SK-N-SH treated with all-trans-retinoic acid at 6 μM for 48 hours (cell line): ENCODE measurements around the gene ZNF142.

Experiments used
- ATAC-seq: fragments of 200-7000 bp; cut with Tn5 transposase; 3 replicates; pipeline ENCODE4 v1.9.1; 2020; ENCODE audit warnings: mild to moderate bottlenecking, moderate library complexity
- ARNTL ChIP-seq: fragments of 450-650 bp; formaldehyde crosslinking; IDR thresholded peaks from 2 replicates; pipeline ENCODE4 v1.5.0; 2020; ENCODE audit warnings: low read depth, mild to moderate bottlenecking, moderate library complexity, borderline replicate concordance
- CSDC2 ChIP-seq: fragments of 250-450 bp; sonication (Bioruptor Pico); IDR thresholded peaks from 2 replicates; pipeline ENCODE4 v1.5.0; 2020; ENCODE audit warnings: mild to moderate bottlenecking, moderate library complexity
- ESRRG ChIP-seq: fragments of 250-450 bp; sonication (Bioruptor Pico); IDR thresholded peaks from 2 replicates; pipeline ENCODE4 v1.6.1; 2021; ENCODE audit warnings: mild to moderate bottlenecking
- GLIS3 ChIP-seq: fragments of 250-450 bp; sonication (Bioruptor Pico); IDR thresholded peaks from 2 replicates; pipeline ENCODE4 v1.5.0; 2020; ENCODE audit warnings: mild to moderate bottlenecking, moderate library complexity
- ISL1 ChIP-seq: fragments of 250-450 bp; sonication (Bioruptor Pico); IDR thresholded peaks from 2 replicates; pipeline ENCODE4 v2.1.2; 2022; ENCODE audit warnings: mild to moderate bottlenecking, moderate library complexity
- OSR1 ChIP-seq: fragments of 250-450 bp; sonication (Bioruptor Pico); IDR thresholded peaks from 2 replicates; pipeline ENCODE4 v1.8.0; 2022; ENCODE audit warnings: moderate library complexity, mild to moderate bottlenecking, inconsistent platforms
- PPARA ChIP-seq: fragments of 250-450 bp; sonication (Bioruptor Pico); IDR thresholded peaks from 2 replicates; pipeline ENCODE4 v1.5.0; 2020; ENCODE audit warnings: mild to moderate bottlenecking, borderline replicate concordance
- RARB ChIP-seq: fragments of 250-450 bp; sonication (Bioruptor Pico); IDR thresholded peaks from 2 replicates; pipeline ENCODE4 v1.8.0; 2021; ENCODE audit warnings: mild to moderate bottlenecking, moderate library complexity
- SNAI2 ChIP-seq: fragments of 250-450 bp; sonication (Bioruptor Pico); IDR thresholded peaks from 2 replicates; pipeline ENCODE4 v1.5.0; 2020; ENCODE audit warnings: mild to moderate bottlenecking, moderate library complexity
- TOX ChIP-seq: fragments of 250-450 bp; sonication (Bioruptor Pico); IDR thresholded peaks from 2 replicates; pipeline ENCODE4 v1.8.0; 2021; ENCODE audit warnings: mild to moderate bottlenecking, moderate library complexity, borderline replicate concordance
- ZFP3 ChIP-seq: fragments of 250-450 bp; sonication (Bioruptor Pico); IDR thresholded peaks from 2 replicates; pipeline ENCODE4 v1.5.0; 2020; ENCODE audit warnings: mild to moderate bottlenecking, moderate library complexity
- ZFP30 ChIP-seq: fragments of 450-650 bp; formaldehyde crosslinking; IDR thresholded peaks from 2 replicates; pipeline ENCODE4 v1.5.0; 2022; ENCODE audit warnings: mild to moderate bottlenecking, moderate library complexity
- ZNF565 ChIP-seq: fragments of 450-650 bp; formaldehyde crosslinking; conservative IDR thresholded peaks from 2 replicates; pipeline ENCODE4 v1.5.0; 2020; ENCODE audit warnings: low read depth, mild to moderate bottlenecking, moderate library complexity
- ZNF70 ChIP-seq: fragments of 450-650 bp; formaldehyde crosslinking; IDR thresholded peaks from 2 replicates; pipeline ENCODE4 v1.5.0; 2020; ENCODE audit warnings: mild to moderate bottlenecking, moderate library complexity
- ZNF8 ChIP-seq: fragments of 450-650 bp; formaldehyde crosslinking; IDR thresholded peaks from 2 replicates; pipeline ENCODE4 v1.5.0; 2020; ENCODE audit warnings: mild to moderate bottlenecking, moderate library complexity
- TF ChIP-seq, protein P1 (sequence below): fragments of 250-450 bp; sonication (Bioruptor Pico); IDR thresholded peaks from 2 replicates; pipeline ENCODE4 v1.8.0; 2020; ENCODE audit warnings: mild to moderate bottlenecking, moderate library complexity, borderline replicate concordance
- TF ChIP-seq, protein P2 (sequence below): fragments of 250-450 bp; sonication (Bioruptor Pico); IDR thresholded peaks from 2 replicates; pipeline ENCODE4 v1.8.0; 2021; ENCODE audit warnings: low read depth, mild to moderate bottlenecking, moderate library complexity, borderline replicate concordance
- TF ChIP-seq, protein P3 (sequence below): fragments of 250-450 bp; sonication (Bioruptor Pico); IDR thresholded peaks from 2 replicates; pipeline ENCODE4 v1.5.1; 2021; ENCODE audit warnings: mild to moderate bottlenecking, moderate library complexity
- TF ChIP-seq, protein P4 (sequence below): fragments of 250-450 bp; sonication (Bioruptor Pico); IDR thresholded peaks from 2 replicates; pipeline ENCODE4 v1.5.0; 2020; ENCODE audit warnings: mild to moderate bottlenecking, moderate library complexity

Gene ZNF142

DNA sequence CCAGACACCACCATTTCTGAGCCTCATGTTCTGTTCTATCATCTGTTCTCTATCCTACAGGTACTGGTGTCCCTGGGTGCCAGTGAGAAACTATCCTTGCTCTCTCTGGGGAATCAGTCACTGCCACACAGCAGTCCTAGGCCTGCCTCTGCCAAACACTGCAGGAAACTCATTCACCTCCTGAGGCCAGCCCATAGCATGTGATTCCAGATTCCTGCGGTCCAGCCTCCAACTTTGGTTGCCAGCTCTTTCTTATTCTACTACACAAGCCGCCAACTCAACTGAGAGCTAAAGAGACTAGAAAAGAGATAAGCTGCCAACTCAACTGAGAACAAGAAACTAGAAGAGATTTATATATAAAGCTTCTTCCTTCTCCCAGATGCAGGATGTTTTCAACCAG, 42.4 kb upstream of the ZNF142 start:
- ATAC-seq: no peak
- TF ChIP-seq, protein P1, sequence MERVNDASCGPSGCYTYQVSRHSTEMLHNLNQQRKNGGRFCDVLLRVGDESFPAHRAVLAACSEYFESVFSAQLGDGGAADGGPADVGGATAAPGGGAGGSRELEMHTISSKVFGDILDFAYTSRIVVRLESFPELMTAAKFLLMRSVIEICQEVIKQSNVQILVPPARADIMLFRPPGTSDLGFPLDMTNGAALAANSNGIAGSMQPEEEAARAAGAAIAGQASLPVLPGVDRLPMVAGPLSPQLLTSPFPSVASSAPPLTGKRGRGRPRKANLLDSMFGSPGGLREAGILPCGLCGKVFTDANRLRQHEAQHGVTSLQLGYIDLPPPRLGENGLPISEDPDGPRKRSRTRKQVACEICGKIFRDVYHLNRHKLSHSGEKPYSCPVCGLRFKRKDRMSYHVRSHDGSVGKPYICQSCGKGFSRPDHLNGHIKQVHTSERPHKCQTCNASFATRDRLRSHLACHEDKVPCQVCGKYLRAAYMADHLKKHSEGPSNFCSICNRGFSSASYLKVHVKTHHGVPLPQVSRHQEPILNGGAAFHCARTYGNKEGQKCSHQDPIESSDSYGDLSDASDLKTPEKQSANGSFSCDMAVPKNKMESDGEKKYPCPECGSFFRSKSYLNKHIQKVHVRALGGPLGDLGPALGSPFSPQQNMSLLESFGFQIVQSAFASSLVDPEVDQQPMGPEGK (CRISPR knock-in tag): no peak
- TF ChIP-seq, protein P2, sequence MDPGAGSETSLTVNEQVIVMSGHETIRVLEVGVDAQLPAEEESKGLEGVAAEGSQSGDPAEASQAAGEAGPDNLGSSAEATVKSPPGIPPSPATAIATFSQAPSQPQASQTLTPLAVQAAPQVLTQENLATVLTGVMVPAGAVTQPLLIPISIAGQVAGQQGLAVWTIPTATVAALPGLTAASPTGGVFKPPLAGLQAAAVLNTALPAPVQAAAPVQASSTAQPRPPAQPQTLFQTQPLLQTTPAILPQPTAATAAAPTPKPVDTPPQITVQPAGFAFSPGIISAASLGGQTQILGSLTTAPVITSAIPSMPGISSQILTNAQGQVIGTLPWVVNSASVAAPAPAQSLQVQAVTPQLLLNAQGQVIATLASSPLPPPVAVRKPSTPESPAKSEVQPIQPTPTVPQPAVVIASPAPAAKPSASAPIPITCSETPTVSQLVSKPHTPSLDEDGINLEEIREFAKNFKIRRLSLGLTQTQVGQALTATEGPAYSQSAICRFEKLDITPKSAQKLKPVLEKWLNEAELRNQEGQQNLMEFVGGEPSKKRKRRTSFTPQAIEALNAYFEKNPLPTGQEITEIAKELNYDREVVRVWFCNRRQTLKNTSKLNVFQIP: no peak
- TF ChIP-seq ZNF70 (CRISPR knock-in tag) (no peak), ISL1 (no peak), ZNF565 (CRISPR knock-in tag) (no peak), ARNTL (no peak), ESRRG (no peak)

DNA sequence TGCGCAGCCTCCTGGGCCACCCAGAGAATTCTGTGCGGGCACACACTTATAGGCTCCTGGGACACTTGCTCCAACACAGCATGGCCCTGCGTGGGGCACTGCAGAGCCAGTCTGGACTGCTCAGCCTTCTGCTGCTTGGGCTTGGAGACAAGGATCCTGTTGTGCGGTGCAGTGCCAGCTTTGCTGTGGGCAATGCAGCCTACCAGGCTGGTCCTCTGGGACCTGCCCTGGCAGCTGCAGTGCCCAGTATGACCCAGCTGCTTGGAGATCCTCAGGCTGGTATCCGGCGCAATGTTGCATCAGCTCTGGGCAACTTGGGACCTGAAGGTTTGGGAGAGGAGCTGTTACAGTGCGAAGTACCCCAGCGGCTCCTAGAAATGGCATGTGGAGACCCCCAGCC, 39.5 kb upstream of the ZNF142 start:
- TF ChIP-seq OSR1 (CRISPR knock-in tag): no peak
- no peak for TF ChIP-seq RARB (CRISPR knock-in tag)
- TF ChIP-seq ZFP30 (CRISPR knock-in tag): no peak
- no peak for TF ChIP-seq CSDC2 (CRISPR knock-in tag)
- TF ChIP-seq, protein P1 (CRISPR knock-in tag): no peak
- TF ChIP-seq ESRRG: no peak
- no peak for TF ChIP-seq PPARA (CRISPR knock-in tag)
- no peak for TF ChIP-seq ISL1
- TF ChIP-seq SNAI2: no peak
- TF ChIP-seq ZNF565 (CRISPR knock-in tag): no peak
- no peak for TF ChIP-seq ZNF70 (CRISPR knock-in tag)
- no peak for TF ChIP-seq GLIS3
- no peak for TF ChIP-seq TOX (CRISPR knock-in tag)
- TF ChIP-seq, protein P3, sequence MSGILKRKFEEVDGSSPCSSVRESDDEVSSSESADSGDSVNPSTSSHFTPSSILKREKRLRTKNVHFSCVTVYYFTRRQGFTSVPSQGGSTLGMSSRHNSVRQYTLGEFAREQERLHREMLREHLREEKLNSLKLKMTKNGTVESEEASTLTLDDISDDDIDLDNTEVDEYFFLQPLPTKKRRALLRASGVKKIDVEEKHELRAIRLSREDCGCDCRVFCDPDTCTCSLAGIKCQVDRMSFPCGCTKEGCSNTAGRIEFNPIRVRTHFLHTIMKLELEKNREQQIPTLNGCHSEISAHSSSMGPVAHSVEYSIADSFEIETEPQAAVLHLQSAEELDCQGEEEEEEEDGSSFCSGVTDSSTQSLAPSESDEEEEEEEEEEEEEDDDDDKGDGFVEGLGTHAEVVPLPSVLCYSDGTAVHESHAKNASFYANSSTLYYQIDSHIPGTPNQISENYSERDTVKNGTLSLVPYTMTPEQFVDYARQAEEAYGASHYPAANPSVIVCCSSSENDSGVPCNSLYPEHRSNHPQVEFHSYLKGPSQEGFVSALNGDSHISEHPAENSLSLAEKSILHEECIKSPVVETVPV (CRISPR knock-in tag): no peak
- TF ChIP-seq, protein P4, sequence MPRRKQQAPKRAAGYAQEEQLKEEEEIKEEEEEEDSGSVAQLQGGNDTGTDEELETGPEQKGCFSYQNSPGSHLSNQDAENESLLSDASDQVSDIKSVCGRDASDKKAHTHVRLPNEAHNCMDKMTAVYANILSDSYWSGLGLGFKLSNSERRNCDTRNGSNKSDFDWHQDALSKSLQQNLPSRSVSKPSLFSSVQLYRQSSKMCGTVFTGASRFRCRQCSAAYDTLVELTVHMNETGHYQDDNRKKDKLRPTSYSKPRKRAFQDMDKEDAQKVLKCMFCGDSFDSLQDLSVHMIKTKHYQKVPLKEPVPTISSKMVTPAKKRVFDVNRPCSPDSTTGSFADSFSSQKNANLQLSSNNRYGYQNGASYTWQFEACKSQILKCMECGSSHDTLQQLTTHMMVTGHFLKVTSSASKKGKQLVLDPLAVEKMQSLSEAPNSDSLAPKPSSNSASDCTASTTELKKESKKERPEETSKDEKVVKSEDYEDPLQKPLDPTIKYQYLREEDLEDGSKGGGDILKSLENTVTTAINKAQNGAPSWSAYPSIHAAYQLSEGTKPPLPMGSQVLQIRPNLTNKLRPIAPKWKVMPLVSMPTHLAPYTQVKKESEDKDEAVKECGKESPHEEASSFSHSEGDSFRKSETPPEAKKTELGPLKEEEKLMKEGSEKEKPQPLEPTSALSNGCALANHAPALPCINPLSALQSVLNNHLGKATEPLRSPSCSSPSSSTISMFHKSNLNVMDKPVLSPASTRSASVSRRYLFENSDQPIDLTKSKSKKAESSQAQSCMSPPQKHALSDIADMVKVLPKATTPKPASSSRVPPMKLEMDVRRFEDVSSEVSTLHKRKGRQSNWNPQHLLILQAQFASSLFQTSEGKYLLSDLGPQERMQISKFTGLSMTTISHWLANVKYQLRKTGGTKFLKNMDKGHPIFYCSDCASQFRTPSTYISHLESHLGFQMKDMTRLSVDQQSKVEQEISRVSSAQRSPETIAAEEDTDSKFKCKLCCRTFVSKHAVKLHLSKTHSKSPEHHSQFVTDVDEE (CRISPR knock-in tag): no peak
- no peak for TF ChIP-seq ZFP3
- no peak for TF ChIP-seq ARNTL
- TF ChIP-seq, protein P2: no peak
- TF ChIP-seq ZNF8 (CRISPR knock-in tag): no peak
- TF ChIP-seq, all 23 proteins: peak for 0
- no peak for ATAC-seq
